C4-2B (cell line): ENCODE measurements around the gene ABLIM3.

Experiments used
- ZFX ChIP-seq: fragments of 450-650 bp; IDR thresholded peaks from 2 replicates; pipeline ENCODE4 v1.6.1; 2017
- TF ChIP-seq, protein P1 (sequence below): fragments of 450-650 bp; conservative IDR thresholded peaks from 2 replicates; pipeline ENCODE4 v1.5.1; 2017; ENCODE audit warnings: mild to moderate bottlenecking

DNA sequence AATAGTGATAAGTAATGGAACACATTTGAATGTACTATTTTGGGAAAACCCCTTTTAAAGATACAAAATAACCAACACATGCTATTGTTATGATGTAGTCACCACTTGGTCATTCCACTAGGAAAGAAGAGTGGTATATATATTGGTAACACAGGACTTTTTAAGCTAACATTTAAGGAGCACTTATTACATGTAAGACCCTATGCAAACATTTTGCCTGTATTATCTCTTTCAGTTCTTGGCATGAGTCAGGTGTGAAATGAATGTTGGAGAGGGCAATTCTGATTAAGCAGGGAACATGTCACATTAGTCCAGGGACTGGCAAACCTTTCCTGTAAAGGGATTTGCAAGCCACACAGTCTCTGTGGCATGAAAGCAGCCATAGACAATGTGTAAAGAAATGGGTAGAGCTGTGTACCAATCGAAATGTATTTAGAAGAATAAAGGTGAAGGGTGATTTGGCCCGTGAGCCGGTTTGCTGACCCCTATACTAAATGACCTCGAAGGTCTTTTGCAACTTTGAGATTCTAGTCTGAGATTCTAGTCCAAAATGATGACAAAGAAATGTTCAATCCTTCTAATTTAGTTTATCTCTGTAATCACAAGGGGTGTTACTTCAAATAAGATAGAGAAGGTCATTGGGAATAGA lies 15.3 kb downstream of the ABLIM3 start:
- no peak for TF ChIP-seq ZFX
- TF ChIP-seq, protein P1, sequence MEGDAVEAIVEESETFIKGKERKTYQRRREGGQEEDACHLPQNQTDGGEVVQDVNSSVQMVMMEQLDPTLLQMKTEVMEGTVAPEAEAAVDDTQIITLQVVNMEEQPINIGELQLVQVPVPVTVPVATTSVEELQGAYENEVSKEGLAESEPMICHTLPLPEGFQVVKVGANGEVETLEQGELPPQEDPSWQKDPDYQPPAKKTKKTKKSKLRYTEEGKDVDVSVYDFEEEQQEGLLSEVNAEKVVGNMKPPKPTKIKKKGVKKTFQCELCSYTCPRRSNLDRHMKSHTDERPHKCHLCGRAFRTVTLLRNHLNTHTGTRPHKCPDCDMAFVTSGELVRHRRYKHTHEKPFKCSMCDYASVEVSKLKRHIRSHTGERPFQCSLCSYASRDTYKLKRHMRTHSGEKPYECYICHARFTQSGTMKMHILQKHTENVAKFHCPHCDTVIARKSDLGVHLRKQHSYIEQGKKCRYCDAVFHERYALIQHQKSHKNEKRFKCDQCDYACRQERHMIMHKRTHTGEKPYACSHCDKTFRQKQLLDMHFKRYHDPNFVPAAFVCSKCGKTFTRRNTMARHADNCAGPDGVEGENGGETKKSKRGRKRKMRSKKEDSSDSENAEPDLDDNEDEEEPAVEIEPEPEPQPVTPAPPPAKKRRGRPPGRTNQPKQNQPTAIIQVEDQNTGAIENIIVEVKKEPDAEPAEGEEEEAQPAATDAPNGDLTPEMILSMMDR, result no peak
